Measurements from ENCODE around the gene RAD51B. TPM values are rescaled to one million over a fixed set of nuclear protein-coding genes. Genes with fewer than 3 reads are reported as not detected.

Gene RAD51B
- total RNA-seq, 6 donors from 2014 or later, result 10.6 to 63.9 (median 18.4) TPM

DNA sequence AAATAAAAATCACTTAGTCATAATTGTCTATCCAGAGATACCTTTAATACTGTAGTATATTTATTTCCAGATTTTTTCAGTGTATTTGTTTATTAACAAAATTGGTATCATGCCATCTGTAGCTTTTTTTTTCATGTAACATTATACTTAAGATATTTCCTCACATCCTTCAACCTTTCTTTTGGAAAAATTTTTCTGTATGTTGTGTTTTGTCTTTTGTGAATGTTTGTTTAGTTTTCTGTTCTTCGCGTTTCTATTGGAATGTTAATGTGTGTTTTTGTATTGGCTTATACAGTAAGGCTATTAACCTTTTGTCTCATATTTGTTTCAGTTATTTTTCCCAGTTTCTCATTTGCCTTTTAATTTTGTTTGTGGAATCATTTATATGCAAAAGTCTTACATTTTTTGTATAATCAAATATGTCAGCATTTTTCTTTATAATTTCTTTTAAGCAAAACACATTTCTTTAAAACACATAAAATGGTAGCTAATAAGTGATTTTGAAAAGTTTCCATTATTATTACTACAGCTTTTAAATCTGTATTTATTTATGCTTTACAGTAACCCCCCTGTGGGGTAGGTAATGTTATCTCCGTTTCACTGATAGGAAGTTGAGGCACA, 433.7 kb downstream of the RAD51B start:
- H3K9me3 ChIP-seq, result no peaks in the 10 kb centered on the region
- WGBS, 2 donors, result 62 to 71% methylated on average over 3 of the region's 3 CpGs
- no peak for TF ChIP-seq POLR2A (IDR thresholded peaks at IDR 0.05)
- TF ChIP-seq, protein P1, sequence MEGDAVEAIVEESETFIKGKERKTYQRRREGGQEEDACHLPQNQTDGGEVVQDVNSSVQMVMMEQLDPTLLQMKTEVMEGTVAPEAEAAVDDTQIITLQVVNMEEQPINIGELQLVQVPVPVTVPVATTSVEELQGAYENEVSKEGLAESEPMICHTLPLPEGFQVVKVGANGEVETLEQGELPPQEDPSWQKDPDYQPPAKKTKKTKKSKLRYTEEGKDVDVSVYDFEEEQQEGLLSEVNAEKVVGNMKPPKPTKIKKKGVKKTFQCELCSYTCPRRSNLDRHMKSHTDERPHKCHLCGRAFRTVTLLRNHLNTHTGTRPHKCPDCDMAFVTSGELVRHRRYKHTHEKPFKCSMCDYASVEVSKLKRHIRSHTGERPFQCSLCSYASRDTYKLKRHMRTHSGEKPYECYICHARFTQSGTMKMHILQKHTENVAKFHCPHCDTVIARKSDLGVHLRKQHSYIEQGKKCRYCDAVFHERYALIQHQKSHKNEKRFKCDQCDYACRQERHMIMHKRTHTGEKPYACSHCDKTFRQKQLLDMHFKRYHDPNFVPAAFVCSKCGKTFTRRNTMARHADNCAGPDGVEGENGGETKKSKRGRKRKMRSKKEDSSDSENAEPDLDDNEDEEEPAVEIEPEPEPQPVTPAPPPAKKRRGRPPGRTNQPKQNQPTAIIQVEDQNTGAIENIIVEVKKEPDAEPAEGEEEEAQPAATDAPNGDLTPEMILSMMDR (IDR thresholded peaks at IDR 0.05), result no peak
- no peak for TF ChIP-seq EP300 (IDR thresholded peaks at IDR 0.05)
- no peak for TF ChIP-seq POLR2AphosphoS5 (IDR thresholded peaks at IDR 0.05)
- no peaks in the 10 kb centered on the region for H3K36me3 ChIP-seq
- no peaks in the 10 kb centered on the region for H3K27me3 ChIP-seq
- peaks cover 27 to 52% (median 37%) of the 10 kb centered on the region in 4 donors for H3K4me1 ChIP-seq
- no peak overlapping the region for H3K27ac ChIP-seq
- DNase-seq (no peak), ATAC-seq (ENCODE audit: low FRiP score in 2 of 2) (no peak)
- H3K4me3 ChIP-seq, result no peak overlapping the region

DNA sequence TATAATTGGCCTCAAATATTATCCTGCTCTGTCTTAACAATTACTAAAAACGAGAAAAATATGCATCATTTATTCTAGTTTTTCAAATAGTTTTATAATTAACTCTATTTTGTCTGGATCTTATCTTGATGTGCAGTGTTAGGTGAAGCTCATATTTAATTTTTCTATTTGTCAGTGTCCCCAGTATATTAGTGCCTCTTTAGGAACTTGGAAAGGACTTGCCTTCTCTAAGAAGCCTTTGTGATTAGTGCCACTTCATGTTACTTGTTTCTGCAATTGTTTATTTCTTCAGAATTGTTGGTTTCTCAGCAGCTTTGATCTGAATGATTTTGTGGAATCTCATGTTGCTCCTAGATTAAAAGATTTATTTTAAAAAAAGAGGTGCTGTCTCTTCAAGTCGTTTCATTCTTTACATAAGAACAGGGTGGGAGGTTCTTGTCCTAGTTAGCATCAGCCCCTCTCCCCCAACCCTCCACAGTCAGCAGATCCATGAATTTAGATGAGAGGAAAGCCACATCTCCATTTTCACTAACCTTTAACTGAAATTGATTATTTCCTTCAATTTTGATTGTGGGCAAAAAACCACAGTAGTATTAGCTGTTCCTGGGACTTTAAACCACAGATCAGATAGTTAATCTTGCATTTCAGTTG, 434.4 kb downstream of the RAD51B start:
- Histone ChIP-seq H3K27me3 (no peaks in the 10 kb centered on the region), H3K4me1 (peaks cover 20 to 45% (median 30%) of the 10 kb centered on the region in 4 donors)
- WGBS, 2 donors, result 66 to 68% methylated on average over 2 of the region's 2 CpGs

GRCh38 chr14:68254669-68255527, 435.3 kb downstream of the RAD51B start:
- H3K4me3 ChIP-seq, result no peak overlapping the region
- H3K4me1 ChIP-seq, result peaks cover 17 to 36% (median 23%) of the 10 kb centered on the region in 4 donors
- no peak for ATAC-seq (ENCODE audit: low FRiP score in 2 of 2)
- 81 to 94% methylated on average over 1 of the region's 1 CpG for WGBS, 2 donors
- H3K36me3 ChIP-seq, result no peaks in the 10 kb centered on the region
- DNase-seq, result no peak
- H3K27ac ChIP-seq, result peak overlapping the region in 1 of 4 donors; percentile 16
- no peaks in the 10 kb centered on the region for H3K27me3 ChIP-seq
- no peaks in the 10 kb centered on the region for H3K9me3 ChIP-seq
- TF ChIP-seq POLR2A (IDR thresholded peaks at IDR 0.05) (no peak), POLR2AphosphoS5 (IDR thresholded peaks at IDR 0.05) (no peak), EP300 (IDR thresholded peaks at IDR 0.05) (no peak)
- TF ChIP-seq, protein P1 (IDR thresholded peaks at IDR 0.05), result no peak

More for the DNA sequence above, 434.4 kb downstream of the RAD51B start:
- Histone ChIP-seq H3K27ac (no peak overlapping the region), H3K4me3 (no peak overlapping the region), H3K9me3 (no peaks in the 10 kb centered on the region), H3K36me3 (no peaks in the 10 kb centered on the region)
- DNase-seq (no peak), ATAC-seq (ENCODE audit: low FRiP score in 2 of 2) (no peak)
- no peak for TF ChIP-seq POLR2A (IDR thresholded peaks at IDR 0.05)
- TF ChIP-seq, protein P1 (IDR thresholded peaks at IDR 0.05), result no peak
- no peak for TF ChIP-seq POLR2AphosphoS5 (IDR thresholded peaks at IDR 0.05)
- TF ChIP-seq EP300 (IDR thresholded peaks at IDR 0.05), result no peak

DNA sequence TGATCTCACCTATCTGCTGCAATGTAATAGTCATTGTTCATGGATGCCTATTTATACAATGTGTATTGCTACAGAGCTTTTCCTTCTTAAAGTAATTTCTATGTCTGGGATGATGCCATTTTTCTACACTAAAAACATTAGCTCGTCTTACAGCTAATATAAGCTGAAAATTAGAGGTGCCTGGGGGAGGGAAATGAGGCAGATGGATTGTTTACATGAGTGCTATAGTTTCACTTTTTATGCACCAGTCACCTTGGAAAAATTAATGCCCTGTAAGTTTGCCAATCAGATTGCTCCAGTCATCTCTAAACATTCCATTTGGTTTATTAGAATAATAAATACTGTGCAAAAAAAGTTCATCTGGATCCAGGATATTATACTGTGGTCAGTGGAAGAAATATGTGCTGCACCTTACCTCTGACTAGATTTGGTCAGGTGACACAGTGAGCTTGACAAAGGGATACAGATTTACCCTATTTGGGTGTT, 436.2 kb downstream of the RAD51B start:
- no peak overlapping the region for H3K4me3 ChIP-seq
- H3K36me3 ChIP-seq, result no peaks in the 10 kb centered on the region
- peak overlapping the region in 2 of 4 donors; percentile 16 to 48 for H3K27ac ChIP-seq
- no peaks in the 10 kb centered on the region for H3K27me3 ChIP-seq
- WGBS, 2 donors, result 65 to 75% methylated on average over 1 of the region's 1 CpG
- DNase-seq (no peak), ATAC-seq (ENCODE audit: low FRiP score in 2 of 2) (no peak)
- TF ChIP-seq, protein P1 (IDR thresholded peaks at IDR 0.05), result no peak
- TF ChIP-seq POLR2A (IDR thresholded peaks at IDR 0.05) (no peak), EP300 (IDR thresholded peaks at IDR 0.05) (no peak), POLR2AphosphoS5 (IDR thresholded peaks at IDR 0.05) (no peak)
- H3K9me3 ChIP-seq, result no peaks in the 10 kb centered on the region
- peaks cover 8 to 27% (median 15%) of the 10 kb centered on the region in 4 donors for H3K4me1 ChIP-seq

Measured in upper lobe of left lung (tissue), 6 donors.